ENCODE measurements around the gene GXYLT1. TPM values are rescaled to one million over a fixed set of nuclear protein-coding genes. Genes with fewer than 3 reads are reported as not detected.

The GXYLT1 gene
- total and polyA plus RNA-seq, 2 of the 13 experiments (the other 11 are each of a cell fraction or from before 2014, with no cell fraction given): 7.8 to 17.0 TPM

DNA sequence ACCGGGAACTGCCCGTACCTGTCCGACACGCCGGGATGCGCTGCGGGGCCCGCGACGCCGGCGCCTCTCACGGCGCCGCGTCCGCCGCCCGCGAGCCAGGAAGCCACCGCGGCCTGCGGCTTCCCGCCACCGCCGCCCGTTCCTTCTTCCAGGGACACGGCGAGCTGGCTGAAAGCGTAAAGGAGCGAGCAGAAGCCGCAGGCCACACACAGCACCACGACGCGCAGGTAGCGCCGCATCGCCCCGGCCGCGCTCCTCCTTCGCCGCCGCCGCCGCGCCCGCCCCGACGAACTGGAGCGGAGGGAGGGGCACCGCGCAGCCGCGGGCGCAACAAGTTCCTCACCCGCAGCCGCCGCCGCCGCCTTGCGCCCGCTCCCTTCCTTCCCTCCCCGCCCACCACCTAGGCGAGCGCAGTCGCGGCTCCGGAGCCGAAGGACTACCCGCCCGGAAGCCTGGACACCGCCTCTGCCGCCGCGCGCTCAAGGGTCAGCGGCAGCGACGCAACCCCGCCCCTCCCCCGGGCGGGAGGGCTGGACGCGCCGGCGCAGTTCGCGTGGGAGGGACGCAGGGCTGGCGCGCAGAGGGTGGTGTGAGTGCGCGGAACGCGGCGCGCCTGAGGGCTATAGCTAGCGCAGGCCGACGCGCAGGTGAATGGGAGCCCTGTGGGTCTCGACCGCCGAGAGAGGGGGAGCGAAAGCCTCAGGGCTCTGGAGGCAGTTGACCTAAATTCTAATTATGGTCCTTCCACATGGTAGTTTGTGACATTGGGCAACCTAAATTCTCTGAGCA, at the start of gene GXYLT1 (continued):
- TF ChIP-seq KDM5B (CRISPR knock-in tag; IDR thresholded peaks at IDR 0.05; ENCODE audit: borderline replicate concordance) (peak; percentile 92; the same call in 1 of the 2 replicates), ZNF484 (CRISPR knock-in tag; IDR thresholded peaks at IDR 0.05; ENCODE audit: borderline replicate concordance, low read depth) (no peak), CAMTA2 (CRISPR knock-in tag; IDR thresholded peaks at IDR 0.05; ENCODE audit: borderline replicate concordance) (no peak), NFYB (CRISPR knock-in tag; IDR thresholded peaks at IDR 0.05) (no peak), ZNF616 (CRISPR knock-in tag; IDR thresholded peaks at IDR 0.05; ENCODE audit: low read depth) (peak; percentile 94), TBP (CRISPR knock-in tag; IDR thresholded peaks at IDR 0.05) (0 out of 2 replicates have a peak, but pooled peaks have one; percentile 45), ZNF33A (CRISPR knock-in tag; IDR thresholded peaks at IDR 0.05; ENCODE audit: borderline replicate concordance) (no peak), TARDBP (CRISPR knock-in tag; IDR thresholded peaks at IDR 0.05) (peak; percentile 93), NKX3-1 (CRISPR knock-in tag; IDR thresholded peaks at IDR 0.05) (peak; percentile 70; the same call in 1 of the 2 replicates), ZNF263 (CRISPR knock-in tag; IDR thresholded peaks at IDR 0.05) (no peak; the same call in 1 of the 2 replicates), ZNF547 (CRISPR knock-in tag; IDR thresholded peaks at IDR 0.05) (peak; percentile 94)
- TF ChIP-seq, protein P1, sequence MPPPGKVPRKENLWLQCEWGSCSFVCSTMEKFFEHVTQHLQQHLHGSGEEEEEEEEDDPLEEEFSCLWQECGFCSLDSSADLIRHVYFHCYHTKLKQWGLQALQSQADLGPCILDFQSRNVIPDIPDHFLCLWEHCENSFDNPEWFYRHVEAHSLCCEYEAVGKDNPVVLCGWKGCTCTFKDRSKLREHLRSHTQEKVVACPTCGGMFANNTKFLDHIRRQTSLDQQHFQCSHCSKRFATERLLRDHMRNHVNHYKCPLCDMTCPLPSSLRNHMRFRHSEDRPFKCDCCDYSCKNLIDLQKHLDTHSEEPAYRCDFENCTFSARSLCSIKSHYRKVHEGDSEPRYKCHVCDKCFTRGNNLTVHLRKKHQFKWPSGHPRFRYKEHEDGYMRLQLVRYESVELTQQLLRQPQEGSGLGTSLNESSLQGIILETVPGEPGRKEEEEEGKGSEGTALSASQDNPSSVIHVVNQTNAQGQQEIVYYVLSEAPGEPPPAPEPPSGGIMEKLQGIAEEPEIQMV (CRISPR knock-in tag; IDR thresholded peaks at IDR 0.05; ENCODE audit: low read depth): peak; percentile 95
- TF ChIP-seq, protein P2, sequence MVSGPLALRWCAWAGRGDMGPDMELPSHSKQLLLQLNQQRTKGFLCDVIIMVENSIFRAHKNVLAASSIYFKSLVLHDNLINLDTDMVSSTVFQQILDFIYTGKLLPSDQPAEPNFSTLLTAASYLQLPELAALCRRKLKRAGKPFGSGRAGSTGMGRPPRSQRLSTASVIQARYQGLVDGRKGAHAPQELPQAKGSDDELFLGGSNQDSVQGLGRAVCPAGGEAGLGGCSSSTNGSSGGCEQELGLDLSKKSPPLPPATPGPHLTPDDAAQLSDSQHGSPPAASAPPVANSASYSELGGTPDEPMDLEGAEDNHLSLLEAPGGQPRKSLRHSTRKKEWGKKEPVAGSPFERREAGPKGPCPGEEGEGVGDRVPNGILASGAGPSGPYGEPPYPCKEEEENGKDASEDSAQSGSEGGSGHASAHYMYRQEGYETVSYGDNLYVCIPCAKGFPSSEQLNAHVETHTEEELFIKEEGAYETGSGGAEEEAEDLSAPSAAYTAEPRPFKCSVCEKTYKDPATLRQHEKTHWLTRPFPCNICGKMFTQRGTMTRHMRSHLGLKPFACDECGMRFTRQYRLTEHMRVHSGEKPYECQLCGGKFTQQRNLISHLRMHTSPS (CRISPR knock-in tag; IDR thresholded peaks at IDR 0.05; ENCODE audit: low read depth): no peak
- TF ChIP-seq, protein P3, sequence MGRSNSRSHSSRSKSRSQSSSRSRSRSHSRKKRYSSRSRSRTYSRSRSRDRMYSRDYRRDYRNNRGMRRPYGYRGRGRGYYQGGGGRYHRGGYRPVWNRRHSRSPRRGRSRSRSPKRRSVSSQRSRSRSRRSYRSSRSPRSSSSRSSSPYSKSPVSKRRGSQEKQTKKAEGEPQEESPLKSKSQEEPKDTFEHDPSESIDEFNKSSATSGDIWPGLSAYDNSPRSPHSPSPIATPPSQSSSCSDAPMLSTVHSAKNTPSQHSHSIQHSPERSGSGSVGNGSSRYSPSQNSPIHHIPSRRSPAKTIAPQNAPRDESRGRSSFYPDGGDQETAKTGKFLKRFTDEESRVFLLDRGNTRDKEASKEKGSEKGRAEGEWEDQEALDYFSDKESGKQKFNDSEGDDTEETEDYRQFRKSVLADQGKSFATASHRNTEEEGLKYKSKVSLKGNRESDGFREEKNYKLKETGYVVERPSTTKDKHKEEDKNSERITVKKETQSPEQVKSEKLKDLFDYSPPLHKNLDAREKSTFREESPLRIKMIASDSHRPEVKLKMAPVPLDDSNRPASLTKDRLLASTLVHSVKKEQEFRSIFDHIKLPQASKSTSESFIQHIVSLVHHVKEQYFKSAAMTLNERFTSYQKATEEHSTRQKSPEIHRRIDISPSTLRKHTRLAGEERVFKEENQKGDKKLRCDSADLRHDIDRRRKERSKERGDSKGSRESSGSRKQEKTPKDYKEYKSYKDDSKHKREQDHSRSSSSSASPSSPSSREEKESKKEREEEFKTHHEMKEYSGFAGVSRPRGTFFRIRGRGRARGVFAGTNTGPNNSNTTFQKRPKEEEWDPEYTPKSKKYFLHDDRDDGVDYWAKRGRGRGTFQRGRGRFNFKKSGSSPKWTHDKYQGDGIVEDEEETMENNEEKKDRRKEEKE (IDR thresholded peaks at IDR 0.05): no peak
- TF ChIP-seq, protein P4, sequence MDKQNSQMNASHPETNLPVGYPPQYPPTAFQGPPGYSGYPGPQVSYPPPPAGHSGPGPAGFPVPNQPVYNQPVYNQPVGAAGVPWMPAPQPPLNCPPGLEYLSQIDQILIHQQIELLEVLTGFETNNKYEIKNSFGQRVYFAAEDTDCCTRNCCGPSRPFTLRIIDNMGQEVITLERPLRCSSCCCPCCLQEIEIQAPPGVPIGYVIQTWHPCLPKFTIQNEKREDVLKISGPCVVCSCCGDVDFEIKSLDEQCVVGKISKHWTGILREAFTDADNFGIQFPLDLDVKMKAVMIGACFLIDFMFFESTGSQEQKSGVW (CRISPR knock-in tag; IDR thresholded peaks at IDR 0.05; ENCODE audit: borderline replicate concordance): no peak
- TF ChIP-seq, protein P5, sequence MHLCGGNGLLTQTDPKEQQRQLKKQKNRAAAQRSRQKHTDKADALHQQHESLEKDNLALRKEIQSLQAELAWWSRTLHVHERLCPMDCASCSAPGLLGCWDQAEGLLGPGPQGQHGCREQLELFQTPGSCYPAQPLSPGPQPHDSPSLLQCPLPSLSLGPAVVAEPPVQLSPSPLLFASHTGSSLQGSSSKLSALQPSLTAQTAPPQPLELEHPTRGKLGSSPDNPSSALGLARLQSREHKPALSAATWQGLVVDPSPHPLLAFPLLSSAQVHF (CRISPR knock-in tag; IDR thresholded peaks at IDR 0.05): 0 out of 2 replicates have a peak, but pooled peaks have one; percentile 30
- TF ChIP-seq, protein P6, sequence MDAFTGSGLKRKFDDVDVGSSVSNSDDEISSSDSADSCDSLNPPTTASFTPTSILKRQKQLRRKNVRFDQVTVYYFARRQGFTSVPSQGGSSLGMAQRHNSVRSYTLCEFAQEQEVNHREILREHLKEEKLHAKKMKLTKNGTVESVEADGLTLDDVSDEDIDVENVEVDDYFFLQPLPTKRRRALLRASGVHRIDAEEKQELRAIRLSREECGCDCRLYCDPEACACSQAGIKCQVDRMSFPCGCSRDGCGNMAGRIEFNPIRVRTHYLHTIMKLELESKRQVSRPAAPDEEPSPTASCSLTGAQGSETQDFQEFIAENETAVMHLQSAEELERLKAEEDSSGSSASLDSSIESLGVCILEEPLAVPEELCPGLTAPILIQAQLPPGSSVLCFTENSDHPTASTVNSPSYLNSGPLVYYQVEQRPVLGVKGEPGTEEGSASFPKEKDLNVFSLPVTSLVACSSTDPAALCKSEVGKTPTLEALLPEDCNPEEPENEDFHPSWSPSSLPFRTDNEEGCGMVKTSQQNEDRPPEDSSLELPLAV (CRISPR knock-in tag; conservative IDR thresholded peaks at IDR 0.05; ENCODE audit: low read depth): peak; percentile 61; the same call in 1 of the 2 replicates
- TF ChIP-seq, protein P7, sequence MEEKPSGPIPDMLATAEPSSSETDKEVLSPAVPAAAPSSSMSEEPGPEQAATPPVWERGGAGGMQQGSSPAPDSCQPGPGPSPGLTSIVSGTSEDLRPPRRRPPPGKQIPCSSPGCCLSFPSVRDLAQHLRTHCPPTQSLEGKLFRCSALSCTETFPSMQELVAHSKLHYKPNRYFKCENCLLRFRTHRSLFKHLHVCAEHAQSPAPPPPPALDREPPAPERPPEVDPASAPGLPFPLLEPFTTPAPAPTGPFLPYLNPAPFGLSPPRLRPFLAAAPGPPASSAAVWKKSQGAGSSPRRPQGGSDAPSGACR (CRISPR knock-in tag; IDR thresholded peaks at IDR 0.05): no peak

Measured in HepG2 (cell line).